H1 (cell line): ENCODE data around the gene SEMA3F. TPM values are rescaled to one million over a fixed set of nuclear protein-coding genes. Genes with fewer than 3 reads are reported as not detected.

Source experiments
- CTCF ChIA-PET: fragments of 300-600 bp; sonication (Branson Sonifier 250); formaldehyde crosslinking; loops from one replicate; lab custom pipeline; 2021; ENCODE audit not compliant: partially characterized antibody; lab: Charles Lee
- POLR2A ChIA-PET: fragments of 300-600 bp; sonication (Branson Sonifier 250); formaldehyde crosslinking; loops from one replicate; lab custom pipeline; 2021; ENCODE audit warnings: inconsistent platforms; ENCODE audit not compliant: partially characterized antibody; lab: Charles Lee
- DNase-seq, 2 experiments: peaks; one replicate each; pipeline versions ENCODE4 v3.0.0 to v3.0.0-alpha.2; 2010 to 2022; ENCODE audit warnings: low spot score in 2 of 2, low read depth in 1 of 2, mixed read lengths in 1 of 2
- FAIRE-seq: peaks from 2 replicates; lab custom pipeline; 2011; peaks lifted over from hg19 to GRCh38; lab: Jason Lieb, UNC
- H2AFZ ChIP-seq: 2 replicates; pipeline ENCODE4 v1.8.1; 2012; ENCODE audit warnings: low read length, inconsistent platforms
- H2AK5ac ChIP-seq: 2 replicates; pipeline ENCODE4 v1.6.1; 2013; ENCODE audit warnings: low read depth, low read length
- H2BK120ac ChIP-seq: replicated peaks from 2 replicates; pipeline ENCODE3; 2013; ENCODE audit warnings: low read depth, low read length, inconsistent platforms
- H2BK12ac ChIP-seq: 2 replicates; pipeline ENCODE4 v1.6.1; 2013; ENCODE audit warnings: low read depth, low read length
- H2BK15ac ChIP-seq: 2 replicates; pipeline ENCODE4 v1.6.1; 2013; ENCODE audit warnings: low read length
- H2BK20ac ChIP-seq: 2 replicates; pipeline ENCODE4 v1.6.1; 2013; ENCODE audit warnings: low read length
- H2BK5ac ChIP-seq: 2 replicates; pipeline ENCODE4 v1.6.1; 2013; ENCODE audit warnings: low read depth, low read length
- H3K14ac ChIP-seq: 2 replicates; pipeline ENCODE4 v1.6.1; 2013; ENCODE audit warnings: inconsistent platforms; ENCODE audit not compliant: insufficient read length
- H3K18ac ChIP-seq: 2 replicates; pipeline ENCODE4 v1.6.1; 2013; ENCODE audit warnings: low read length; ENCODE audit errors: extremely low read depth
- H3K23ac ChIP-seq: 2 replicates; pipeline ENCODE4 v1.6.1; 2013; ENCODE audit warnings: inconsistent platforms; ENCODE audit not compliant: insufficient read length
- H3K23me2 ChIP-seq: 2 replicates; pipeline ENCODE4 v1.6.1; 2013; ENCODE audit warnings: low read depth, low read length
- H3K27ac ChIP-seq: 2 replicates; pipeline ENCODE4 v1.6.1; 2011; ENCODE audit warnings: low read depth, low read length, inconsistent platforms
- H3K27me3 ChIP-seq, 4 experiments: replicated peaks in 1 of 4; 1 replicate in 1 of 4; 2 replicates in 3 of 4; pipeline versions ENCODE4 v1.6.1 to v1.8.1; 2011 to 2013; ENCODE audit warnings: low read length in 3 of 4, mild to moderate bottlenecking in 3 of 4, inconsistent platforms in 2 of 4, mixed read lengths in 2 of 4, moderate library complexity in 1 of 4; ENCODE audit not compliant: control insufficient read depth in 3 of 4, insufficient read depth in 3 of 4; ENCODE audit errors: extremely low read depth in 1 of 4
- H3K36me3 ChIP-seq, 4 experiments: 2 replicates each; pipeline versions ENCODE4 v1.6.1 to v1.8.1; 2011 to 2013; ENCODE audit warnings: mild to moderate bottlenecking in 4 of 4, low read length in 3 of 4, moderate library complexity in 2 of 4, control low read depth in 1 of 4, inconsistent platforms in 1 of 4; ENCODE audit not compliant: insufficient read depth in 4 of 4, control insufficient read depth in 2 of 4
- H3K4ac ChIP-seq: replicated peaks from 2 replicates; pipeline ENCODE3; 2013; ENCODE audit warnings: low read length, low read depth, mixed read lengths, inconsistent platforms; ENCODE audit not compliant: insufficient read length
- H3K4me1 ChIP-seq, 4 experiments: replicated peaks in 1 of 4; 1 replicate in 1 of 4; 2 replicates in 3 of 4; pipeline versions ENCODE4 v1.6.1 to v1.8.1; 2011 to 2013; ENCODE audit warnings: low read length in 3 of 4, inconsistent platforms in 2 of 4, mixed read lengths in 1 of 4; ENCODE audit not compliant: insufficient read depth in 4 of 4, control insufficient read depth in 3 of 4
- H3K4me2 ChIP-seq, 2 experiments: 2 replicates each; pipeline versions ENCODE4 v1.6.1 to v1.8.1; 2011 to 2013; ENCODE audit warnings: low read depth in 2 of 2, low read length in 2 of 2, control low read depth in 1 of 2, inconsistent platforms in 1 of 2, mild to moderate bottlenecking in 1 of 2; ENCODE audit not compliant: insufficient read depth in 1 of 2
- H3K4me3 ChIP-seq, 4 experiments: fragments of 200-600, 300-600 bp in 1 of 4; sonication (generic), shearing (Covaris generic), sonication (Bioruptor Twin) in 1 of 4; 2 replicates each; pipeline versions ENCODE4 v1.5.1 to v1.8.1; 2011 to 2016; ENCODE audit warnings: low read length in 4 of 4, low read depth in 3 of 4, control low read depth in 2 of 4, inconsistent platforms in 2 of 4, mild to moderate bottlenecking in 2 of 4, mixed read lengths in 1 of 4, moderate library complexity in 1 of 4; ENCODE audit not compliant: insufficient read depth in 2 of 4; ENCODE audit errors: extremely low read depth in 1 of 4
- H3K56ac ChIP-seq: replicated peaks from 2 replicates; pipeline ENCODE3; 2013; ENCODE audit warnings: low read depth, mild to moderate bottlenecking, mixed read lengths, low read length, inconsistent platforms; ENCODE audit not compliant: insufficient read length
- H3K79me1 ChIP-seq: 2 replicates; pipeline ENCODE4 v1.6.1; 2013; ENCODE audit warnings: low read depth, low read length, control low read depth
- H3K79me2 ChIP-seq, 2 experiments: 2 replicates each; pipeline versions ENCODE4 v1.6.1 to v1.8.1; 2012 to 2013; ENCODE audit warnings: low read length in 2 of 2, mild to moderate bottlenecking in 2 of 2, inconsistent platforms in 1 of 2; ENCODE audit not compliant: insufficient read depth in 2 of 2, control insufficient read depth in 1 of 2
- H3K9ac ChIP-seq, 4 experiments: replicated peaks in 1 of 4; 1 replicate in 1 of 4; 2 replicates in 3 of 4; pipeline versions ENCODE4 v1.6.1 to v1.8.1; 2011 to 2013; ENCODE audit warnings: low read depth in 3 of 4, low read length in 3 of 4, control low read depth in 2 of 4, mild to moderate bottlenecking in 2 of 4, moderate library complexity in 2 of 4, inconsistent platforms in 1 of 4; ENCODE audit errors: extremely low read depth in 1 of 4
- H3K9me3 ChIP-seq, 2 experiments: 2 replicates each; pipeline versions ENCODE4 v1.6.1 to v1.8.1; 2012 to 2013; ENCODE audit warnings: mild to moderate bottlenecking in 2 of 2, moderate library complexity in 2 of 2, control low read depth in 1 of 2, inconsistent platforms in 1 of 2, low read depth in 1 of 2, low read length in 1 of 2, mixed read lengths in 1 of 2; ENCODE audit not compliant: insufficient read depth in 2 of 2
- H4K20me1 ChIP-seq, 2 experiments: replicated peaks in 1 of 2; 2 replicates each; pipeline versions ENCODE3 to v1.8.1; 2011 to 2013; ENCODE audit warnings: inconsistent platforms in 2 of 2, low read length in 2 of 2, mild to moderate bottlenecking in 1 of 2; ENCODE audit not compliant: insufficient read depth in 2 of 2, control insufficient read depth in 1 of 2
- H4K5ac ChIP-seq: 2 replicates; pipeline ENCODE4 v1.6.1; 2013; ENCODE audit warnings: low read length, low read depth, mixed read lengths, inconsistent platforms; ENCODE audit not compliant: insufficient read length
- H4K8ac ChIP-seq: 2 replicates; pipeline ENCODE4 v1.8.0; 2013; ENCODE audit warnings: mild to moderate bottlenecking, moderate library complexity, low read length, inconsistent platforms; ENCODE audit not compliant: insufficient read depth; ENCODE audit errors: extremely low read depth
- H4K91ac ChIP-seq: replicated peaks from 2 replicates; pipeline ENCODE3; 2013; ENCODE audit warnings: low read length, mixed read lengths, inconsistent platforms; ENCODE audit not compliant: insufficient read length
- KDM5A ChIP-seq: fragments of 200-600 bp; IDR thresholded peaks from 2 replicates; pipeline ENCODE4 v1.7.1; 2012; ENCODE audit warnings: mild to moderate bottlenecking, low read length, inconsistent platforms, mixed read lengths
- NANOG ChIP-seq: IDR thresholded peaks from 2 replicates; pipeline ENCODE4 v1.6.1; 2011; ENCODE audit warnings: low read length, low read depth, mild to moderate bottlenecking, inconsistent platforms; ENCODE audit not compliant: insufficient read depth, poor library complexity, severe bottlenecking
- PHF8 ChIP-seq: fragments of 200-600 bp; sonication (generic); conservative IDR thresholded peaks from 2 replicates; pipeline ENCODE4 v1.7.1; 2012; ENCODE audit warnings: low read depth, mild to moderate bottlenecking, inconsistent platforms, low read length, moderate library complexity
- RBBP5 ChIP-seq: IDR thresholded peaks from 2 replicates; pipeline ENCODE4 v1.7.1; 2012; ENCODE audit warnings: low read depth, mild to moderate bottlenecking, inconsistent platforms, low read length, moderate library complexity, borderline replicate concordance
- SIN3A ChIP-seq, 2 experiments: IDR thresholded peaks in 1 of 2; conservative IDR thresholded peaks in 1 of 2; 2 replicates each; pipeline ENCODE4 v1.6.1; 2011 to 2012; ENCODE audit warnings: low read length in 2 of 2, improper control_type of control experiment in 1 of 2, low read depth in 1 of 2, mild to moderate bottlenecking in 1 of 2
- WGBS, 2 experiments: shearing (Covaris generic) in 1 of 2; methylation state at CpG; one replicate each; pipeline versions ENCODE4 v1.1.6 to v1.1.7; 2013 to 2015; ENCODE audit warnings: low lambda C conversion rate in 2 of 2, mixed read lengths in 2 of 2, inconsistent platforms in 1 of 2, low coverage in 1 of 2, missing lambda C conversion rate in 1 of 2; ENCODE audit not compliant: insufficient replicate concordance in 2 of 2, insufficient coverage in 1 of 2, insufficient read length in 1 of 2; ENCODE audit errors: extremely low coverage in 1 of 2, missing lambda C conversion rate in 1 of 2; 5-methylcytosine and 5-hydroxymethylcytosine counted together
- polyA plus RNA-seq, 7 experiments: library from polyadenylated mRNA; depleted of rRNA in 3 of 7; stranded (reverse) in 5 of 7; unstranded in 2 of 7; fragments of >200 nt in 5 of 7; fragments of 200-250 nt in 2 of 7; gene quantifications; 1 replicate in 5 of 7; 2 replicates in 1 of 7; 4 replicates in 1 of 7; pipeline versions ENCODE4 v1.2.1 to v1.2.3, GENCODE V29; 2011 to 2013; ENCODE audit warnings: missing spikeins in 2 of 7, mixed read lengths in 2 of 7
- total RNA-seq: library from RNA; stranded (reverse); fragmentation: NEBNext Ultra II Directional; extraction: Animal tissue kit (Norgen Biotek cat#: 25700); gene quantifications from 2 replicates; pipeline ENCODE4 v1.2.1, GENCODE V29; 2021
- TF ChIP-seq, protein P1 (sequence below): IDR thresholded peaks from 2 replicates; pipeline ENCODE4 v1.6.1; 2012; ENCODE audit warnings: low read length, inconsistent platforms
- TF ChIP-seq, protein P2 (sequence below): IDR thresholded peaks from 2 replicates; pipeline ENCODE4 v1.6.1; 2011; ENCODE audit warnings: low read depth, mild to moderate bottlenecking, low read length; ENCODE audit not compliant: insufficient read depth

SEMA3F gene
- total and polyA plus RNA-seq, 2 of the 8 experiments (the other 6 are each of a cell fraction or from before 2014, with no cell fraction given): 20.3 to 37.0 TPM

DNA sequence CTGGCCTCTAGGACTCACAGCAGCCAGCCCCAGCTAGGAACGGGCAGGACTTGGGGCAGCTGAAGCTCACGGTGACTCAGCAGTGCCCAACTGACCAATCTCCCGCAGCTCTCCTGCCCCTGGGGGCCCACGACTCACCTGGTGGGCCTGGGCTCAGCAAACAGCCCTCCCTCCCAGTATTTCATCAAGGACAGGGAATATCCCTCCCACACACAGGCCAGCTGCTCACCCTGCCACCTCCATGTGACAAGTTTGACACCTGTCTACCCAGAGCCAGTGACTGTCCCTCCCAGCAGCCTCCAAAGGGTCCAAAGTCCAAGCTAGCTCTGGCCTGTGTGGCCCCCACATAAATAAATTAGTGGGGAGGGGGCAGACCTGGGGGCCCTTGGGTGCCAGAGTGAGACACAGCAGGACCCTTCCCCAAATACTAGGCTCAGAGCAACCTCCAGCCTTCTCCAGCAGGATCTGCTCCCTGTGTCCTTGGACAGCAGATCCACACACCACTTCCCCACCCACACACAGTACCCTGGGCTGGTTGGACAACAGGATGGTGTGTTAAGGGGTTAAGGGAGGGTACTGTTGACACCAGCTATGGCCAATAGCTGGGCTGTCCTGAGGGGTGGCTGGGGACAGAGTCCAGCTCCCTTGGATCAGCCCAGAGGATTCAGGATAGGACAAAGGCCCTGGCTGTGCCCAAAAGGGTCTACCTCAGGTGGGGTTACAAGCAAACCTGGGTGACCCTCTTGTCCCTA, 40.6 kb downstream of the SEMA3F start:
- no peak overlapping the region; the same call in 1 of the 2 replicates for H2BK20ac ChIP-seq
- no peak for DNase-seq
- no peaks in the 10 kb centered on the region for H4K20me1 ChIP-seq
- no peaks in the 10 kb centered on the region for H3K9me3 ChIP-seq
- no peak overlapping the region for H4K5ac ChIP-seq
- 72% methylated on average over 3 of the region's 4 CpGs; no CpG with 5 or more reads in 1 of the 2 experiments for WGBS, 2 experiments
- H3K79me2 ChIP-seq: no peaks in the 10 kb centered on the region
- no peak overlapping the region for H3K4me3 ChIP-seq
- peak overlapping the region; percentile 16; the same call in 1 of the 2 replicates for H3K18ac ChIP-seq
- no peak overlapping the region; the same call in 1 of the 2 replicates for H4K8ac ChIP-seq
- no peak for FAIRE-seq
- H3K4me1 ChIP-seq: peaks cover 0 to 14% (median 7%) of the 10 kb centered on the region in 4 experiments; a peak in 5 of 7 replicates
- H2BK12ac ChIP-seq: peak overlapping the region; percentile 1; the same call in 1 of the 2 replicates
- no peak overlapping the region; the same call in 1 of the 2 replicates for H2AFZ ChIP-seq
- H3K4me2 ChIP-seq: peak overlapping the region in 1 of 2 experiments; percentile 49; a peak in 1 of 4 replicates
- ChIA-PET POLR2A (interaction anchor here (1.0 to 11.9 kb wide), 13 partner anchors 9 to 73 kb away, joined by 3 to 128 read pairs (median 7); partner anchors contain the start of gene SLC38A3), CTCF (interaction anchor here (0.6 to 19.7 kb wide), 13 partner anchors 19 to 146 kb away, joined by 3 to 1138 read pairs (median 68); partner anchors contain the start of genes GNAI2, HYAL2, SEMA3B and SLC38A3)
- no peak overlapping the region; the same call in 1 of the 2 replicates for H3K27ac ChIP-seq
- peak overlapping the region; percentile 21 for H3K4ac ChIP-seq
- no peak overlapping the region for H3K23ac ChIP-seq
- H3K27me3 ChIP-seq: peaks cover 0 to 12% (median 4%) of the 10 kb centered on the region in 4 experiments; a peak in 3 of 7 replicates
- H2BK120ac ChIP-seq: no peak overlapping the region
- H2AK5ac ChIP-seq: no peak overlapping the region
- no peak overlapping the region for H3K56ac ChIP-seq
- no peak overlapping the region for H3K14ac ChIP-seq
- no peak overlapping the region for H3K9ac ChIP-seq
- H3K79me1 ChIP-seq: no peaks in the 10 kb centered on the region
- no peaks in the 10 kb centered on the region for H3K36me3 ChIP-seq
- H2BK15ac ChIP-seq: 0 out of 2 replicates have a peak overlapping the region, but pooled peaks have one; percentile 11
- H2BK5ac ChIP-seq: peak overlapping the region; percentile 54; the same call in 1 of the 2 replicates
- peaks cover 2% of the 10 kb centered on the region; the same call in 1 of the 2 replicates for H3K23me2 ChIP-seq
- peak overlapping the region; percentile 17 for H4K91ac ChIP-seq
- TF ChIP-seq RBBP5: 0 out of 2 replicates have a peak, but pooled peaks have one; percentile 9
- TF ChIP-seq PHF8: no peak
- TF ChIP-seq, protein P1, sequence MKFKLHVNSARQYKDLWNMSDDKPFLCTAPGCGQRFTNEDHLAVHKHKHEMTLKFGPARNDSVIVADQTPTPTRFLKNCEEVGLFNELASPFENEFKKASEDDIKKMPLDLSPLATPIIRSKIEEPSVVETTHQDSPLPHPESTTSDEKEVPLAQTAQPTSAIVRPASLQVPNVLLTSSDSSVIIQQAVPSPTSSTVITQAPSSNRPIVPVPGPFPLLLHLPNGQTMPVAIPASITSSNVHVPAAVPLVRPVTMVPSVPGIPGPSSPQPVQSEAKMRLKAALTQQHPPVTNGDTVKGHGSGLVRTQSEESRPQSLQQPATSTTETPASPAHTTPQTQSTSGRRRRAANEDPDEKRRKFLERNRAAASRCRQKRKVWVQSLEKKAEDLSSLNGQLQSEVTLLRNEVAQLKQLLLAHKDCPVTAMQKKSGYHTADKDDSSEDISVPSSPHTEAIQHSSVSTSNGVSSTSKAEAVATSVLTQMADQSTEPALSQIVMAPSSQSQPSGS: no peak
- TF ChIP-seq NANOG: no peak
- TF ChIP-seq, protein P2, sequence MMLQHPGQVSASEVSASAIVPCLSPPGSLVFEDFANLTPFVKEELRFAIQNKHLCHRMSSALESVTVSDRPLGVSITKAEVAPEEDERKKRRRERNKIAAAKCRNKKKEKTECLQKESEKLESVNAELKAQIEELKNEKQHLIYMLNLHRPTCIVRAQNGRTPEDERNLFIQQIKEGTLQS: no peak
- no peak for TF ChIP-seq KDM5A
- TF ChIP-seq SIN3A (conservative IDR thresholded peaks at IDR 0.05 in 1 of 2, IDR thresholded peaks at IDR 0.05 in 1 of 2; ENCODE audit: low read depth in 1 of 2, low read length in 2 of 2): no peak
